Osteoblast (primary cell): ENCODE data around the gene AFAP1. TPM values are rescaled to one million over a fixed set of nuclear protein-coding genes. Genes with fewer than 3 reads are reported as not detected.

Experiments used
- DNase-seq: peaks from one replicate; pipeline ENCODE4 v3.0.0; 2011; ENCODE audit warnings: low spot score, mixed read lengths; ENCODE audit not compliant: insufficient read length; ENCODE audit errors: missing footprints
- H2AFZ ChIP-seq: 2 replicates; pipeline ENCODE4 v1.6.0; 2011; ENCODE audit warnings: mild to moderate bottlenecking, low read length
- H3K27ac ChIP-seq: 2 replicates; pipeline ENCODE4 v1.5.1; 2011; ENCODE audit warnings: mild to moderate bottlenecking, low read depth, low read length, moderate library complexity
- H3K27me3 ChIP-seq: 2 replicates; pipeline ENCODE4 v1.6.0; 2012; ENCODE audit warnings: mild to moderate bottlenecking, control low read depth, inconsistent platforms, low read length, moderate library complexity; ENCODE audit not compliant: insufficient read depth
- H3K36me3 ChIP-seq: 2 replicates; pipeline ENCODE4 v1.5.1; 2011; ENCODE audit warnings: mild to moderate bottlenecking, low read length, control low read depth, moderate library complexity; ENCODE audit not compliant: insufficient read depth
- H3K4me1 ChIP-seq: 2 replicates; pipeline ENCODE4 v1.5.1; 2011; ENCODE audit warnings: mild to moderate bottlenecking, low read length, control low read depth, moderate library complexity; ENCODE audit not compliant: insufficient read depth
- H3K4me2 ChIP-seq: 2 replicates; pipeline ENCODE4 v1.6.0; 2011; ENCODE audit warnings: mild to moderate bottlenecking, low read length; ENCODE audit not compliant: insufficient read depth
- H3K4me3 ChIP-seq: fragments of 200-600 bp; sonication (generic); 3 replicates; pipeline ENCODE4 v1.5.1; 2012; ENCODE audit warnings: mild to moderate bottlenecking, low read length, inconsistent platforms; ENCODE audit not compliant: insufficient read depth
- H3K79me2 ChIP-seq: 2 replicates; pipeline ENCODE4 v1.6.0; 2012; ENCODE audit warnings: mild to moderate bottlenecking, low read length, control low read depth, inconsistent platforms; ENCODE audit not compliant: insufficient read depth
- H3K9me3 ChIP-seq: 2 replicates; pipeline ENCODE4 v1.5.1; 2011; ENCODE audit warnings: low read depth, low read length, control low read depth
- H4K20me1 ChIP-seq: 2 replicates; pipeline ENCODE4 v1.6.0; 2012; ENCODE audit warnings: mild to moderate bottlenecking, low read length, control low read depth; ENCODE audit not compliant: insufficient read depth
- total RNA-seq: library from RNA; depleted of rRNA; stranded (reverse); fragments of >200 nt; gene quantifications from 2 replicates; pipeline ENCODE4 v1.2.3, GENCODE V29; 2012
- TF ChIP-seq, protein P1 (sequence below): IDR thresholded peaks from 2 replicates; pipeline ENCODE4 v1.5.1; 2011; ENCODE audit warnings: mild to moderate bottlenecking, low read depth, low read length, moderate library complexity; ENCODE audit errors: extremely low read depth

The AFAP1 gene
- total RNA-seq, 1 donor: 101 TPM

DNA sequence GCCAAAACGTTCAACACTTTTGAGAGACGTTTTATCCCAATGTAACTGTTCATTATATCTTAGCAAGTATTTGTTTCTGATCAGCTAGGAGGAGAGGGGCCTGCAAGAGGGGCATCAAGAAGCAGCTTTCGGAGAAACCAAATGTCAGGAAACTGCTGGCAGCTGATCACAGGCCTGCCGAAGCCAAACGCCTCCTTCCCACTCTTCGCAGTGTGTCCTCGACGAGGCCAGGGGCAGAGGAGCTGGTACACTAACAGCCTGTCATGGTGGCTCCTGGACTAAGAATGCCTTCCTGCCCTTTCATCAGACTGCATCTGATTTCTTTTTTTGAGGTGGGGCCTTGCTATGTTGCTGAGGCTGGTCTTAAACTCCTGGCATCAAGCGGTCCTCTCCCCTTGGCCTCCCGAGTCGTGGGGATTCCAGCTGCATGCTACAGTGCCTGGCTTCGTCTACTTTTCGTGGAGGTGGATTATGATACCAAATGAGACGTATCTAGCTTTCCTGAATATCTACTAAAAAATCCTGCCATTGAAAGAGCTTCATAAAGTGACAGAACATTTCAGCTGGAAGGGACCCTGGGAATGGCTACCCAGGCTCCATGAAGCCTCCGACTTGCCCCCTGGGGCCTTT is 134.8 kb downstream of the AFAP1 start:
- TF ChIP-seq, protein P1, sequence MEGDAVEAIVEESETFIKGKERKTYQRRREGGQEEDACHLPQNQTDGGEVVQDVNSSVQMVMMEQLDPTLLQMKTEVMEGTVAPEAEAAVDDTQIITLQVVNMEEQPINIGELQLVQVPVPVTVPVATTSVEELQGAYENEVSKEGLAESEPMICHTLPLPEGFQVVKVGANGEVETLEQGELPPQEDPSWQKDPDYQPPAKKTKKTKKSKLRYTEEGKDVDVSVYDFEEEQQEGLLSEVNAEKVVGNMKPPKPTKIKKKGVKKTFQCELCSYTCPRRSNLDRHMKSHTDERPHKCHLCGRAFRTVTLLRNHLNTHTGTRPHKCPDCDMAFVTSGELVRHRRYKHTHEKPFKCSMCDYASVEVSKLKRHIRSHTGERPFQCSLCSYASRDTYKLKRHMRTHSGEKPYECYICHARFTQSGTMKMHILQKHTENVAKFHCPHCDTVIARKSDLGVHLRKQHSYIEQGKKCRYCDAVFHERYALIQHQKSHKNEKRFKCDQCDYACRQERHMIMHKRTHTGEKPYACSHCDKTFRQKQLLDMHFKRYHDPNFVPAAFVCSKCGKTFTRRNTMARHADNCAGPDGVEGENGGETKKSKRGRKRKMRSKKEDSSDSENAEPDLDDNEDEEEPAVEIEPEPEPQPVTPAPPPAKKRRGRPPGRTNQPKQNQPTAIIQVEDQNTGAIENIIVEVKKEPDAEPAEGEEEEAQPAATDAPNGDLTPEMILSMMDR: no peak
- H3K36me3 ChIP-seq: peaks cover 88% of the 10 kb centered on the region
- H3K4me2 ChIP-seq: no peak overlapping the region

DNA sequence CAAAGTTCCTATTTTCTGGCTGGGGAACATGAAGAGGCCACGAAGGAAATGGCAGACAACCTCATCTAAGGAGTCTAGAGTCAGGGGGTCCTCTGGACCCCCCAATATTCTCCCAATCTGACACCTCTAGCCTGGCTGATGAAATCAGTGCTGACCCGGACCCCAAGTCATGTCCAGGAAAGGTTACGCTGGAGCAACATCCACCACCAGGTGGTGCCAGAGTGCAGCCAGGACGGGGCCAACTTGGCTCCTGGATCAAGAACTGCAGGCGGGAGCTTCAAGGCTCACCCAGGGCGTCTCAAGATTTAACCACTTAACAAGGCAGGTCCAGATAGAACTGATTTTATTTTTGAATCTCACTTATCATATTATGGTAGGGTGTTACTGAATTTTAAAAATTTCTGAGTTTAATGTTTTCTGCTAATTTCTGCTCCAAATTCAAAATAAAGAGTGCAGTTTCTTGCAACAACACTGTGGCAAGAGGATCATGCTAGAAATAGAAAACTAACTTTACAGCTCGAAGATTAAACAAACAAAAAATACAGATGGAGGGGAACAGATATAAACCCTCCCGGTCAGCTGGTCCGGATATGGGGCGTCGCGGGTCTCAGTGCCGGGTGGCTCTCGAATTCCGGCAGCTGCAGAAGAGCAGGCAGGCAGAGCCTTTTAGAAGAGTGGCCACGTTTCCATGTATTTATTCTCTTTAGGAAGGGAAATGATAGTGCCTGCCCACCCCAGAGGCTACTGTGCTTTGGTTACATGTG is 135.5 kb downstream of the AFAP1 start:
- H3K4me3 ChIP-seq: no peak overlapping the region
- TF ChIP-seq, protein P1: peak; percentile 98
- peaks cover 76% of the 10 kb centered on the region for H3K79me2 ChIP-seq
- peaks cover 14% of the 10 kb centered on the region for H3K9me3 ChIP-seq
- H3K4me2 ChIP-seq: no peak overlapping the region
- H3K36me3 ChIP-seq: peaks cover 88% of the 10 kb centered on the region
- H3K27ac ChIP-seq: peak overlapping the region; percentile 80
- H4K20me1 ChIP-seq: peaks cover 20% of the 10 kb centered on the region
- H3K4me1 ChIP-seq: peaks cover 43% of the 10 kb centered on the region
- DNase-seq: peak; percentile 87
- H2AFZ ChIP-seq: no peak overlapping the region
- H3K27me3 ChIP-seq: no peaks in the 10 kb centered on the region

More for the DNA sequence above, 134.8 kb downstream of the AFAP1 start:
- Histone ChIP-seq H3K9me3 (peaks cover 14% of the 10 kb centered on the region), H2AFZ (no peak overlapping the region), H3K4me1 (peaks cover 43% of the 10 kb centered on the region), H3K27me3 (no peaks in the 10 kb centered on the region), H3K79me2 (peaks cover 76% of the 10 kb centered on the region), H4K20me1 (peaks cover 14% of the 10 kb centered on the region), H3K27ac (peak overlapping the region; percentile 80), H3K4me3 (no peak overlapping the region)
- DNase-seq: no peak

DNA sequence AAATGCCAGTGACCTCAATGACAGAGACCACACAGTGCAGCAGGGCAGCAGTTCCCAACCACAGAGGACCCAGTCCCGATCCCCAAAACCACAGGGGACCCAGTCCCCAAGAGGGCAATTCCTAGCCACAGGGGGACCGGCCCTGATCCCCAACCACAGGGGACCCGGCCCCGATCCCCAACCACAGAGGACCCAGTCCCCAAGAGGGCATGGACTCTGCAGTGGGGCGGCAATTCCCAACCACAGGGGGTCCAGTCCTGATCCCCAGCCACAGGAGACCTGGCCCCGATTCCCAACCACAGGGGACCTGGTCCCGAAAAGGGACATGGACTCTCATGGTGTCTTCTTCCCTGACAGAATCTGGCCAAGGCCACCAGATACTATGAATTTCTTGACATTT is 136.3 kb downstream of the AFAP1 start:
- peaks cover 11% of the 10 kb centered on the region for H3K9me3 ChIP-seq
- peak overlapping the region; percentile 80 for H3K27ac ChIP-seq
- H3K27me3 ChIP-seq: no peaks in the 10 kb centered on the region
- DNase-seq: no peak
- peaks cover 90% of the 10 kb centered on the region for H3K36me3 ChIP-seq
- TF ChIP-seq, protein P1: no peak
- no peak overlapping the region for H3K4me2 ChIP-seq
- peaks cover 49% of the 10 kb centered on the region for H3K4me1 ChIP-seq
- peaks cover 28% of the 10 kb centered on the region for H4K20me1 ChIP-seq
- H3K79me2 ChIP-seq: peaks cover 80% of the 10 kb centered on the region
- H2AFZ ChIP-seq: no peak overlapping the region
- H3K4me3 ChIP-seq: no peak overlapping the region

DNA sequence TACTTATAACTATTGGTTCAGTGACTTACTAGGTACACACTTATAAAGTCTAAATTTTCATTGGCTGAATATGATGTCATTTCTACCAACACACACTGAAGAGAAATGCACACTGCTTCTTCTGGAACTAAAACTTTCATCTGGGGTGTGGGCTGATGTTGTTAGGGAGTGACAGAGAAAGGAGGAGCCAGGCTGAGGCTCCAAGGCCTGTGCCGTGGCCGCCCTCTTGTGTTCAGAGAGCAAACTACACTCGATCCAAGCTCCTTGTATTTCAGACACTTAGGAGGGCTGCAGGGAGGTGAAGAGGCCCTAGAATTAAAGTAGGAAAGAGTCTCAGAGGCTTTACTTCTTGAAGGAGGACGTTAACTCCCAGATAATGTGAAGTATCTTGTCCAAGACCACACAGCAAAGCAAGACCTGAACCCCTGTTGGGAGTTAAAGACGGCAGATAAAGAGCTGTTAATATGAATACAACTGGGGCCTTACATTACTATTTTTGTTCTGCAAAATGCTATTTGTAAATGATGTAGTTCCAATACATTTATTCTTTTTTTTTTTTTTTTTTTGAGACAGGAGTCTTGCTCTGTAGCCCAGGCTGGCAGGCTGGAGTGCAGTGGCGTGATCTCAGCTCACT is 137.5 kb downstream of the AFAP1 start:
- TF ChIP-seq, protein P1: peak; percentile 94
- peaks cover 88% of the 10 kb centered on the region for H3K36me3 ChIP-seq
- peak overlapping the region; percentile 27 for H3K27ac ChIP-seq
- H3K4me3 ChIP-seq: no peak overlapping the region
- peaks cover 76% of the 10 kb centered on the region for H3K79me2 ChIP-seq
- no peak overlapping the region for H2AFZ ChIP-seq
- H3K4me1 ChIP-seq: peaks cover 42% of the 10 kb centered on the region
- no peak overlapping the region for H3K4me2 ChIP-seq
- peak; percentile 91 for DNase-seq
- no peaks in the 10 kb centered on the region for H3K27me3 ChIP-seq
- no peaks in the 10 kb centered on the region for H3K9me3 ChIP-seq
- peaks cover 38% of the 10 kb centered on the region for H4K20me1 ChIP-seq
